H1 (cell line): ENCODE data around the gene CELF3. TPM values are rescaled to one million over a fixed set of nuclear protein-coding genes. Genes with fewer than 3 reads are reported as not detected.

Experiments used
- CTCF ChIA-PET: fragments of 300-600 bp; sonication (Branson Sonifier 250); formaldehyde crosslinking; loops from one replicate; lab custom pipeline; 2021; ENCODE audit not compliant: partially characterized antibody; lab: Charles Lee
- POLR2A ChIA-PET: fragments of 300-600 bp; sonication (Branson Sonifier 250); formaldehyde crosslinking; loops from one replicate; lab custom pipeline; 2021; ENCODE audit warnings: inconsistent platforms; ENCODE audit not compliant: partially characterized antibody; lab: Charles Lee
- DNase-seq, 2 experiments: peaks; one replicate each; pipeline versions ENCODE4 v3.0.0 to v3.0.0-alpha.2; 2010 to 2022; ENCODE audit warnings: low spot score in 2 of 2, low read depth in 1 of 2, mixed read lengths in 1 of 2
- FAIRE-seq: peaks from 2 replicates; lab custom pipeline; 2011; peaks lifted over from hg19 to GRCh38; lab: Jason Lieb, UNC
- H2AFZ ChIP-seq: 2 replicates; pipeline ENCODE4 v1.8.1; 2012; ENCODE audit warnings: low read length, inconsistent platforms
- H2AK5ac ChIP-seq: 2 replicates; pipeline ENCODE4 v1.6.1; 2013; ENCODE audit warnings: low read depth, low read length
- H2BK120ac ChIP-seq: replicated peaks from 2 replicates; pipeline ENCODE3; 2013; ENCODE audit warnings: low read depth, low read length, inconsistent platforms
- H2BK12ac ChIP-seq: 2 replicates; pipeline ENCODE4 v1.6.1; 2013; ENCODE audit warnings: low read depth, low read length
- H2BK15ac ChIP-seq: 2 replicates; pipeline ENCODE4 v1.6.1; 2013; ENCODE audit warnings: low read length
- H2BK20ac ChIP-seq: 2 replicates; pipeline ENCODE4 v1.6.1; 2013; ENCODE audit warnings: low read length
- H2BK5ac ChIP-seq: 2 replicates; pipeline ENCODE4 v1.6.1; 2013; ENCODE audit warnings: low read depth, low read length
- H3K14ac ChIP-seq: 2 replicates; pipeline ENCODE4 v1.6.1; 2013; ENCODE audit warnings: inconsistent platforms; ENCODE audit not compliant: insufficient read length
- H3K18ac ChIP-seq: 2 replicates; pipeline ENCODE4 v1.6.1; 2013; ENCODE audit warnings: low read length; ENCODE audit errors: extremely low read depth
- H3K23ac ChIP-seq: 2 replicates; pipeline ENCODE4 v1.6.1; 2013; ENCODE audit warnings: inconsistent platforms; ENCODE audit not compliant: insufficient read length
- H3K23me2 ChIP-seq: 2 replicates; pipeline ENCODE4 v1.6.1; 2013; ENCODE audit warnings: low read depth, low read length
- H3K27ac ChIP-seq: 2 replicates; pipeline ENCODE4 v1.6.1; 2011; ENCODE audit warnings: low read depth, low read length, inconsistent platforms
- H3K27me3 ChIP-seq, 4 experiments: replicated peaks in 1 of 4; 1 replicate in 1 of 4; 2 replicates in 3 of 4; pipeline versions ENCODE4 v1.6.1 to v1.8.1; 2011 to 2013; ENCODE audit warnings: low read length in 3 of 4, mild to moderate bottlenecking in 3 of 4, inconsistent platforms in 2 of 4, mixed read lengths in 2 of 4, moderate library complexity in 1 of 4; ENCODE audit not compliant: control insufficient read depth in 3 of 4, insufficient read depth in 3 of 4; ENCODE audit errors: extremely low read depth in 1 of 4
- H3K36me3 ChIP-seq, 4 experiments: 2 replicates each; pipeline versions ENCODE4 v1.6.1 to v1.8.1; 2011 to 2013; ENCODE audit warnings: mild to moderate bottlenecking in 4 of 4, low read length in 3 of 4, moderate library complexity in 2 of 4, control low read depth in 1 of 4, inconsistent platforms in 1 of 4; ENCODE audit not compliant: insufficient read depth in 4 of 4, control insufficient read depth in 2 of 4
- H3K4ac ChIP-seq: replicated peaks from 2 replicates; pipeline ENCODE3; 2013; ENCODE audit warnings: low read length, low read depth, mixed read lengths, inconsistent platforms; ENCODE audit not compliant: insufficient read length
- H3K4me1 ChIP-seq, 4 experiments: replicated peaks in 1 of 4; 1 replicate in 1 of 4; 2 replicates in 3 of 4; pipeline versions ENCODE4 v1.6.1 to v1.8.1; 2011 to 2013; ENCODE audit warnings: low read length in 3 of 4, inconsistent platforms in 2 of 4, mixed read lengths in 1 of 4; ENCODE audit not compliant: insufficient read depth in 4 of 4, control insufficient read depth in 3 of 4
- H3K4me2 ChIP-seq, 2 experiments: 2 replicates each; pipeline versions ENCODE4 v1.6.1 to v1.8.1; 2011 to 2013; ENCODE audit warnings: low read depth in 2 of 2, low read length in 2 of 2, control low read depth in 1 of 2, inconsistent platforms in 1 of 2, mild to moderate bottlenecking in 1 of 2; ENCODE audit not compliant: insufficient read depth in 1 of 2
- H3K4me3 ChIP-seq, 4 experiments: fragments of 200-600, 300-600 bp in 1 of 4; sonication (generic), shearing (Covaris generic), sonication (Bioruptor Twin) in 1 of 4; 2 replicates each; pipeline versions ENCODE4 v1.5.1 to v1.8.1; 2011 to 2016; ENCODE audit warnings: low read length in 4 of 4, low read depth in 3 of 4, control low read depth in 2 of 4, inconsistent platforms in 2 of 4, mild to moderate bottlenecking in 2 of 4, mixed read lengths in 1 of 4, moderate library complexity in 1 of 4; ENCODE audit not compliant: insufficient read depth in 2 of 4; ENCODE audit errors: extremely low read depth in 1 of 4
- H3K56ac ChIP-seq: replicated peaks from 2 replicates; pipeline ENCODE3; 2013; ENCODE audit warnings: low read depth, mild to moderate bottlenecking, mixed read lengths, low read length, inconsistent platforms; ENCODE audit not compliant: insufficient read length
- H3K79me1 ChIP-seq: 2 replicates; pipeline ENCODE4 v1.6.1; 2013; ENCODE audit warnings: low read depth, low read length, control low read depth
- H3K79me2 ChIP-seq, 2 experiments: 2 replicates each; pipeline versions ENCODE4 v1.6.1 to v1.8.1; 2012 to 2013; ENCODE audit warnings: low read length in 2 of 2, mild to moderate bottlenecking in 2 of 2, inconsistent platforms in 1 of 2; ENCODE audit not compliant: insufficient read depth in 2 of 2, control insufficient read depth in 1 of 2
- H3K9ac ChIP-seq, 4 experiments: replicated peaks in 1 of 4; 1 replicate in 1 of 4; 2 replicates in 3 of 4; pipeline versions ENCODE4 v1.6.1 to v1.8.1; 2011 to 2013; ENCODE audit warnings: low read depth in 3 of 4, low read length in 3 of 4, control low read depth in 2 of 4, mild to moderate bottlenecking in 2 of 4, moderate library complexity in 2 of 4, inconsistent platforms in 1 of 4; ENCODE audit errors: extremely low read depth in 1 of 4
- H3K9me3 ChIP-seq, 2 experiments: 2 replicates each; pipeline versions ENCODE4 v1.6.1 to v1.8.1; 2012 to 2013; ENCODE audit warnings: mild to moderate bottlenecking in 2 of 2, moderate library complexity in 2 of 2, control low read depth in 1 of 2, inconsistent platforms in 1 of 2, low read depth in 1 of 2, low read length in 1 of 2, mixed read lengths in 1 of 2; ENCODE audit not compliant: insufficient read depth in 2 of 2
- H4K20me1 ChIP-seq, 2 experiments: replicated peaks in 1 of 2; 2 replicates each; pipeline versions ENCODE3 to v1.8.1; 2011 to 2013; ENCODE audit warnings: inconsistent platforms in 2 of 2, low read length in 2 of 2, mild to moderate bottlenecking in 1 of 2; ENCODE audit not compliant: insufficient read depth in 2 of 2, control insufficient read depth in 1 of 2
- H4K5ac ChIP-seq: 2 replicates; pipeline ENCODE4 v1.6.1; 2013; ENCODE audit warnings: low read length, low read depth, mixed read lengths, inconsistent platforms; ENCODE audit not compliant: insufficient read length
- H4K8ac ChIP-seq: 2 replicates; pipeline ENCODE4 v1.8.0; 2013; ENCODE audit warnings: mild to moderate bottlenecking, moderate library complexity, low read length, inconsistent platforms; ENCODE audit not compliant: insufficient read depth; ENCODE audit errors: extremely low read depth
- H4K91ac ChIP-seq: replicated peaks from 2 replicates; pipeline ENCODE3; 2013; ENCODE audit warnings: low read length, mixed read lengths, inconsistent platforms; ENCODE audit not compliant: insufficient read length
- ASH2L ChIP-seq: fragments of 200-600, 300-600 bp; sonication (generic); IDR thresholded peaks from one replicate; pipeline ENCODE4 v1.7.1; 2017; ENCODE audit warnings: low read length
- CHD2 ChIP-seq: IDR thresholded peaks from 2 replicates; pipeline ENCODE4 v1.6.1; 2012; ENCODE audit warnings: low read length, improper control_type of control experiment
- EZH2 ChIP-seq: fragments of 200-600 bp; sonication (generic); IDR thresholded peaks from 2 replicates; pipeline ENCODE4 v1.7.1; 2012; ENCODE audit warnings: low read depth, mild to moderate bottlenecking, moderate library complexity, low read length, inconsistent platforms; ENCODE audit not compliant: severe bottlenecking
- KDM4A ChIP-seq: IDR thresholded peaks from one replicate; pipeline ENCODE4 v1.7.1; 2012; ENCODE audit warnings: low read depth, mild to moderate bottlenecking, moderate library complexity, low read length, inconsistent platforms; ENCODE audit not compliant: severe bottlenecking
- NANOG ChIP-seq: IDR thresholded peaks from 2 replicates; pipeline ENCODE4 v1.6.1; 2011; ENCODE audit warnings: low read length, low read depth, mild to moderate bottlenecking, inconsistent platforms; ENCODE audit not compliant: insufficient read depth, poor library complexity, severe bottlenecking
- POLR2A ChIP-seq, 2 experiments: IDR thresholded peaks; 1 replicate in 1 of 2; 2 replicates in 1 of 2; pipeline ENCODE4 v1.6.1; 2011; ENCODE audit warnings: low read depth in 2 of 2, low read length in 2 of 2, mild to moderate bottlenecking in 2 of 2; ENCODE audit errors: control extremely low read depth in 1 of 2
- RFX5 ChIP-seq: IDR thresholded peaks from 2 replicates; pipeline ENCODE4 v1.6.1; 2011; ENCODE audit warnings: low read depth, low read length, improper control_type of control experiment, borderline replicate concordance
- SIN3A ChIP-seq, 2 experiments: IDR thresholded peaks in 1 of 2; conservative IDR thresholded peaks in 1 of 2; 2 replicates each; pipeline ENCODE4 v1.6.1; 2011 to 2012; ENCODE audit warnings: low read length in 2 of 2, improper control_type of control experiment in 1 of 2, low read depth in 1 of 2, mild to moderate bottlenecking in 1 of 2
- SRF ChIP-seq: IDR thresholded peaks from 2 replicates; pipeline ENCODE4 v1.6.1; 2011; ENCODE audit warnings: mild to moderate bottlenecking, low read depth, low read length, moderate library complexity
- TAF7 ChIP-seq: optimal IDR thresholded peaks from 2 replicates; pipeline ENCODE3; 2011; ENCODE audit warnings: low read depth, mild to moderate bottlenecking, inconsistent platforms, low read length, moderate library complexity, borderline replicate concordance
- ZNF274 ChIP-seq: IDR thresholded peaks from 2 replicates; pipeline ENCODE4 v1.7.0; 2012; ENCODE audit warnings: low read length, borderline replicate concordance; ENCODE audit errors: extremely low read depth
- WGBS, 2 experiments: shearing (Covaris generic) in 1 of 2; methylation state at CpG; one replicate each; pipeline versions ENCODE4 v1.1.6 to v1.1.7; 2013 to 2015; ENCODE audit warnings: low lambda C conversion rate in 2 of 2, mixed read lengths in 2 of 2, inconsistent platforms in 1 of 2, low coverage in 1 of 2, missing lambda C conversion rate in 1 of 2; ENCODE audit not compliant: insufficient replicate concordance in 2 of 2, insufficient coverage in 1 of 2, insufficient read length in 1 of 2; ENCODE audit errors: extremely low coverage in 1 of 2, missing lambda C conversion rate in 1 of 2; 5-methylcytosine and 5-hydroxymethylcytosine counted together
- polyA plus RNA-seq, 7 experiments: library from polyadenylated mRNA; depleted of rRNA in 3 of 7; stranded (reverse) in 5 of 7; unstranded in 2 of 7; fragments of >200 nt in 5 of 7; fragments of 200-250 nt in 2 of 7; gene quantifications; 1 replicate in 5 of 7; 2 replicates in 1 of 7; 4 replicates in 1 of 7; pipeline versions ENCODE4 v1.2.1 to v1.2.3, GENCODE V29; 2011 to 2013; ENCODE audit warnings: missing spikeins in 2 of 7, mixed read lengths in 2 of 7
- total RNA-seq: library from RNA; stranded (reverse); fragmentation: NEBNext Ultra II Directional; extraction: Animal tissue kit (Norgen Biotek cat#: 25700); gene quantifications from 2 replicates; pipeline ENCODE4 v1.2.1, GENCODE V29; 2021
- TF ChIP-seq, protein P1 (sequence below): IDR thresholded peaks from 2 replicates; pipeline ENCODE4 v1.6.1; 2011; ENCODE audit warnings: low read length, improper control_type of control experiment

The CELF3 gene
- total and polyA plus RNA-seq, 2 of the 8 experiments (the other 6 are each of a cell fraction or from before 2014, with no cell fraction given) = 0.34 to 1.2 TPM

DNA sequence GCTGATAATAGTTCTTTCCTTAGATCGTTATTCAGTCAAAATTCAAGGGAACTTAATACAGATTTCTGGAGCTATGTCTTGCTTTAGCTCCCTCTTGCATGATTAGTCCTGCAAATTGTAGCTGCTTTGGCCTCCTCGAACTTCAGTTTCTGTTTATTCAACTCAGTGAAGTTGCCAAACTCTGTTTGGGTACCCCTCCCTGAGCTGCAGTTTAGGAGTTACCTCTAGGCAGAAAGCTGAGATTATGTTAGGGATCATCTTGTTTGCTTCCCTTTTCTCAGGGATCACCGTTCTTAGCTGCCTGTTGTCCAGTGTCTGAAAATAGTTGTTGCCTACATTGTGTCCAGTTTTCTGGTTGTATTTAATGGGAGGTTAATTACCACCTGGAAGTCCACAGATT is 61.2 kb downstream of the CELF3 start:
- Histone ChIP-seq H3K4ac (no peak overlapping the region), H2BK20ac (no peak overlapping the region), H2BK120ac (no peak overlapping the region), H3K4me1 (no peaks in the 10 kb centered on the region; a peak in 1 of 7 replicates), H3K4me3 (no peak overlapping the region), H3K14ac (no peak overlapping the region), H3K79me1 (0 out of 2 replicates have a peak, but pooled peaks cover 3% of the 10 kb centered on the region), H4K8ac (no peak overlapping the region), H2BK12ac (no peak overlapping the region), H4K91ac (no peak overlapping the region), H3K56ac (no peak overlapping the region), H4K5ac (no peak overlapping the region), H3K18ac (no peak overlapping the region), H3K23me2 (no peaks in the 10 kb centered on the region), H3K36me3 (peaks cover 0 to 12% (median 7%) of the 10 kb centered on the region in 4 experiments; a peak in 6 of 8 replicates), H3K9ac (no peak overlapping the region), H2AFZ (no peak overlapping the region), H3K4me2 (no peak overlapping the region), H2BK15ac (no peak overlapping the region), H3K79me2 (peaks cover 0 to 18% of the 10 kb centered on the region in 2 experiments; a peak in 1 of 4 replicates), H3K27ac (no peak overlapping the region), H3K9me3 (peaks cover 0 to 5% of the 10 kb centered on the region in 2 experiments; a peak in 1 of 4 replicates), H3K27me3 (no peaks in the 10 kb centered on the region), H3K23ac (no peak overlapping the region), H2AK5ac (no peak overlapping the region), H2BK5ac (no peak overlapping the region), H4K20me1 (peaks cover 0 to 4% of the 10 kb centered on the region in 2 experiments)
- CTCF ChIA-PET = interaction anchor here (0.9 to 1.4 kb wide), 3 partner anchors 11 to 61 kb away, joined by 3 to 5 read pairs (median 4); no protein-coding TSS in a partner anchor
- WGBS, 2 experiments = 96% methylated on average over 3 of the region's 3 CpGs; no CpG with 5 or more reads in 1 of the 2 experiments
- POLR2A ChIA-PET = interaction anchor here (1.3 to 2.0 kb wide), 3 partner anchors 43 to 116 kb away, joined by 3 to 4 read pairs (median 4); partner anchors contain the start of gene SNX27
- DNase-seq = no peak
- FAIRE-seq = no peak
- TF ChIP-seq RFX5 (no peak), POLR2A (IDR thresholded peaks at IDR 0.05; ENCODE audit: control extremely low read depth in 1 of 2, low read depth in 2 of 2, low read length in 2 of 2) (no peak), NANOG (no peak), SRF (no peak), TAF7 (no peak), CHD2 (no peak), ASH2L (no peak), EZH2 (no peak), KDM4A (no peak), SIN3A (conservative IDR thresholded peaks at IDR 0.05 in 1 of 2, IDR thresholded peaks at IDR 0.05 in 1 of 2; ENCODE audit: low read depth in 1 of 2, low read length in 2 of 2) (no peak), ZNF274 (no peak)
- TF ChIP-seq, protein P1, sequence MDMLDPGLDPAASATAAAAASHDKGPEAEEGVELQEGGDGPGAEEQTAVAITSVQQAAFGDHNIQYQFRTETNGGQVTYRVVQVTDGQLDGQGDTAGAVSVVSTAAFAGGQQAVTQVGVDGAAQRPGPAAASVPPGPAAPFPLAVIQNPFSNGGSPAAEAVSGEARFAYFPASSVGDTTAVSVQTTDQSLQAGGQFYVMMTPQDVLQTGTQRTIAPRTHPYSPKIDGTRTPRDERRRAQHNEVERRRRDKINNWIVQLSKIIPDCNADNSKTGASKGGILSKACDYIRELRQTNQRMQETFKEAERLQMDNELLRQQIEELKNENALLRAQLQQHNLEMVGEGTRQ = no peak
